Activated CD4-positive, alpha-beta T cell treated with anti-CD3 and anti-CD28 coated beads, Interleukin-2, amount 10 ng/mL, durations not matched to agents 7 days and 5 days (primary cell): ENCODE data around the gene CDC25C. TPM values are rescaled to one million over a fixed set of nuclear protein-coding genes. Genes with fewer than 3 reads are reported as not detected.
"Not testable (repeated sequence)": the region's sequence is repeated elsewhere in the genome, so short reads cannot be mapped to it uniquely, and the experiment has no call there.

Experiments
- CTCF ChIA-PET: fragments of 350-600 bp; sonication (Branson Sonifier 250); formaldehyde crosslinking; loops from one replicate; lab custom pipeline; 2021; ENCODE audit warnings: antibody characterized with exemption; lab: Charles Lee
- POLR2A ChIA-PET: fragments of 350-600 bp; sonication (Branson Sonifier 250); formaldehyde crosslinking; loops from one replicate; lab custom pipeline; 2021; ENCODE audit warnings: antibody characterized with exemption; lab: Charles Lee
- DNase-seq: peaks from one replicate; pipeline ENCODE4 v3.0.0-alpha.2; 2020
- H3K27ac Mint-ChIP-seq: one replicate; pipeline ENCODE4 v1.8.0; 2021; ENCODE audit warnings: mild to moderate bottlenecking, moderate library complexity, mixed read lengths
- H3K27me3 Mint-ChIP-seq: one replicate; pipeline ENCODE4 v1.8.0; 2021; ENCODE audit warnings: mixed read lengths
- H3K36me3 Mint-ChIP-seq: one replicate; pipeline ENCODE4 v1.8.0; 2021; ENCODE audit warnings: low read depth, mixed read lengths
- H3K4me1 Mint-ChIP-seq: one replicate; pipeline ENCODE4 v1.8.0; 2021; ENCODE audit warnings: mixed read lengths
- H3K4me3 Mint-ChIP-seq: one replicate; pipeline ENCODE4 v1.8.0; 2021; ENCODE audit warnings: mild to moderate bottlenecking, moderate library complexity, mixed read lengths
- H3K9me3 Mint-ChIP-seq: one replicate; pipeline ENCODE4 v1.8.0; 2021; ENCODE audit warnings: mixed read lengths
- total RNA-seq, 2 experiments: library from RNA; stranded (reverse); gene quantifications; one replicate each; pipeline ENCODE4 v1.2.3, GENCODE V29; 2021

The CDC25C gene
- total RNA-seq, 2 experiments from 2014 or later: 15.8 to 19.0 TPM

GRCh38 chr5:138271281-138271680, 60.3 kb downstream of the CDC25C start:
- Mint-ChIP-seq H3K36me3 (no peaks in the 10 kb centered on the region), H3K4me1 (peaks cover 5% of the 10 kb centered on the region), H3K4me3 (no peak overlapping the region), H3K27ac (no peak overlapping the region), H3K27me3 (peaks cover 28% of the 10 kb centered on the region), H3K9me3 (no peaks in the 10 kb centered on the region)
- ChIA-PET CTCF (interaction anchor here (0.7 to 1.2 kb wide), 2 partner anchors 87 to 1303 kb away, joined by 4 to 5 read pairs; no protein-coding TSS in a partner anchor), POLR2A (no interaction called here)
- DNase-seq: no peak

- ChIA-PET POLR2A (no interaction called here), CTCF (interaction anchor here (0.5 to 1.2 kb wide), 5 partner anchors 11 to 296 kb away, joined by 3 read pairs; no protein-coding TSS in a partner anchor)
- H3K4me1 Mint-ChIP-seq: no peaks in the 10 kb centered on the region
- H3K27ac Mint-ChIP-seq: no peak overlapping the region
- no peak for DNase-seq
- H3K9me3 Mint-ChIP-seq: no peaks in the 10 kb centered on the region
- H3K27me3 Mint-ChIP-seq: peaks cover 3% of the 10 kb centered on the region
- no peak overlapping the region for H3K4me3 Mint-ChIP-seq
- no peaks in the 10 kb centered on the region for H3K36me3 Mint-ChIP-seq
Observed at GRCh38 chr5:138264183-138264582, 67.4 kb downstream of the CDC25C start.

GRCh38 chr5:138263581-138263980, 68.0 kb downstream of the CDC25C start:
- H3K4me1 Mint-ChIP-seq: no peaks in the 10 kb centered on the region
- no peak overlapping the region for H3K27ac Mint-ChIP-seq
- DNase-seq: no peak
- ChIA-PET CTCF (interaction anchor here (0.8 to 1.2 kb wide), 2 partner anchors 15 to 20 kb away, joined by 3 read pairs; no protein-coding TSS in a partner anchor), POLR2A (no interaction called here)
- H3K27me3 Mint-ChIP-seq: peaks cover 3% of the 10 kb centered on the region
- no peaks in the 10 kb centered on the region for H3K36me3 Mint-ChIP-seq
- H3K9me3 Mint-ChIP-seq: no peaks in the 10 kb centered on the region
- H3K4me3 Mint-ChIP-seq: no peak overlapping the region

- no peak for DNase-seq
- peaks cover 2% of the 10 kb centered on the region for H3K27me3 Mint-ChIP-seq
- no peaks in the 10 kb centered on the region for H3K36me3 Mint-ChIP-seq
- ChIA-PET CTCF (interaction anchor here (1.1 kb wide), 1 partner anchor 12 kb away, joined by 3 read pairs; no protein-coding TSS in a partner anchor), POLR2A (no interaction called here)
- H3K27ac Mint-ChIP-seq: no peak overlapping the region
- no peaks in the 10 kb centered on the region for H3K4me1 Mint-ChIP-seq
- H3K9me3 Mint-ChIP-seq: no peaks in the 10 kb centered on the region
- H3K4me3 Mint-ChIP-seq: no peak overlapping the region
Observed at GRCh38 chr5:138258704-138259292, 72.8 kb downstream of the CDC25C start.

GRCh38 chr5:138257583-138257982, 74.0 kb downstream of the CDC25C start:
- Mint-ChIP-seq H3K27me3 (peaks cover 2% of the 10 kb centered on the region), H3K4me1 (no peaks in the 10 kb centered on the region), H3K4me3 (no peak overlapping the region), H3K36me3 (no peaks in the 10 kb centered on the region), H3K27ac (no peak overlapping the region), H3K9me3 (no peaks in the 10 kb centered on the region)
- ChIA-PET POLR2A (no interaction called here), CTCF (no interaction called here)
- no peak for DNase-seq

GRCh38 chr5:138252944-138253343, 78.7 kb downstream of the CDC25C start:
- Mint-ChIP-seq H3K9me3 (no peaks in the 10 kb centered on the region), H3K27ac (no peak overlapping the region), H3K4me1 (no peaks in the 10 kb centered on the region), H3K27me3 (peaks cover 2% of the 10 kb centered on the region), H3K4me3 (no peak overlapping the region), H3K36me3 (no peaks in the 10 kb centered on the region)
- ChIA-PET POLR2A (no interaction called here), CTCF (no interaction called here)
- DNase-seq: no peak

GRCh38 chr5:138247800-138248199, 83.8 kb downstream of the CDC25C start:
- not testable (repeated sequence) for H3K27ac Mint-ChIP-seq

GRCh38 chr5:138246822-138247221, 84.8 kb downstream of the CDC25C start:
- Mint-ChIP-seq H3K27ac (no peak overlapping the region), H3K27me3 (peaks cover 30% of the 10 kb centered on the region), H3K4me3 (no peak overlapping the region), H3K36me3 (no peaks in the 10 kb centered on the region), H3K4me1 (no peaks in the 10 kb centered on the region), H3K9me3 (no peaks in the 10 kb centered on the region)
- POLR2A ChIA-PET: no interaction called here
- DNase-seq: no peak
- CTCF ChIA-PET: interaction anchor here (0.6 to 0.9 kb wide), 2 partner anchors 13 to 18 kb away, joined by 3 read pairs; no protein-coding TSS in a partner anchor

More at GRCh38 chr5:138247800-138248199, 83.8 kb downstream of the CDC25C start:
- H3K9me3 Mint-ChIP-seq, H3K4me1 Mint-ChIP-seq, H3K4me3 Mint-ChIP-seq, CTCF ChIA-PET, DNase-seq, H3K36me3 Mint-ChIP-seq, POLR2A ChIA-PET: not testable (repeated sequence)
- peaks cover 21% of the 10 kb centered on the region for H3K27me3 Mint-ChIP-seq

GRCh38 chr5:138246334-138246733, 85.3 kb downstream of the CDC25C start:
- H3K9me3 Mint-ChIP-seq: no peaks in the 10 kb centered on the region
- no peaks in the 10 kb centered on the region for H3K36me3 Mint-ChIP-seq
- peaks cover 33% of the 10 kb centered on the region for H3K27me3 Mint-ChIP-seq
- ChIA-PET CTCF (interaction anchor here (0.6 to 1.2 kb wide), 3 partner anchors 13 to 106 kb away, joined by 3 to 4 read pairs (median 3); partner anchors contain the start of gene KDM3B), POLR2A (no interaction called here)
- no peak overlapping the region for H3K4me3 Mint-ChIP-seq
- no peak overlapping the region for H3K27ac Mint-ChIP-seq
- H3K4me1 Mint-ChIP-seq: peaks cover 2% of the 10 kb centered on the region
- no peak for DNase-seq

- CTCF ChIA-PET: interaction anchor here (1.2 kb wide), 1 partner anchor 106 kb away, joined by 4 read pairs; the partner anchor contains the start of gene KDM3B
- peaks cover 39% of the 10 kb centered on the region for H3K27me3 Mint-ChIP-seq
- POLR2A ChIA-PET: no interaction called here
- H3K4me3 Mint-ChIP-seq: no peak overlapping the region
- H3K4me1 Mint-ChIP-seq: peaks cover 8% of the 10 kb centered on the region
- DNase-seq: no peak
- H3K9me3 Mint-ChIP-seq: no peaks in the 10 kb centered on the region
- no peaks in the 10 kb centered on the region for H3K36me3 Mint-ChIP-seq
- no peak overlapping the region for H3K27ac Mint-ChIP-seq
Observed at GRCh38 chr5:138245717-138246116, 85.9 kb downstream of the CDC25C start.

GRCh38 chr5:138243794-138244193, 87.8 kb downstream of the CDC25C start:
- ChIA-PET CTCF (interaction anchor here (0.6 to 1.5 kb wide), 5 partner anchors 8 to 108 kb away, joined by 3 to 5 read pairs (median 4); no protein-coding TSS in a partner anchor), POLR2A (no interaction called here)
- H3K4me3 Mint-ChIP-seq: no peak overlapping the region
- peaks cover 52% of the 10 kb centered on the region for H3K27me3 Mint-ChIP-seq
- DNase-seq: no peak
- no peaks in the 10 kb centered on the region for H3K9me3 Mint-ChIP-seq
- peaks cover 11% of the 10 kb centered on the region for H3K4me1 Mint-ChIP-seq
- H3K27ac Mint-ChIP-seq: no peak overlapping the region
- H3K36me3 Mint-ChIP-seq: no peaks in the 10 kb centered on the region

- Mint-ChIP-seq H3K4me3 (no peak overlapping the region), H3K4me1 (peaks cover 11% of the 10 kb centered on the region), H3K9me3 (no peaks in the 10 kb centered on the region), H3K27me3 (peaks cover 52% of the 10 kb centered on the region), H3K36me3 (no peaks in the 10 kb centered on the region), H3K27ac (no peak overlapping the region)
- POLR2A ChIA-PET: interaction anchor here (0.6 kb wide), 1 partner anchor 21 kb away, joined by 6 read pairs; no protein-coding TSS in a partner anchor
- CTCF ChIA-PET: interaction anchor here (1.0 to 1.9 kb wide), 4 partner anchors 10 to 111 kb away, joined by 3 to 8 read pairs (median 4); partner anchors contain the start of gene KDM3B
- DNase-seq: no peak
Observed at GRCh38 chr5:138241688-138242571, 89.7 kb downstream of the CDC25C start.
